HG03575 (cell line): ENCODE results near the gene C1orf232.

Experiments
- ATAC-seq: cut with Tn5 transposase; IDR thresholded peaks from one replicate; pipeline ENCODE4 v1.9.1; 2021; ENCODE audit not compliant: unreplicated experiment, insufficient number of reproducible peaks, low FRiP score; ENCODE audit errors: extremely low read depth

Gene C1orf232

GRCh38 chr1:26127235-26128163, 41.3 kb downstream of the C1orf232 start:
- no peak for ATAC-seq

GRCh38 chr1:26126321-26127084, 42.3 kb downstream of the C1orf232 start:
- ATAC-seq = no peak

DNA sequence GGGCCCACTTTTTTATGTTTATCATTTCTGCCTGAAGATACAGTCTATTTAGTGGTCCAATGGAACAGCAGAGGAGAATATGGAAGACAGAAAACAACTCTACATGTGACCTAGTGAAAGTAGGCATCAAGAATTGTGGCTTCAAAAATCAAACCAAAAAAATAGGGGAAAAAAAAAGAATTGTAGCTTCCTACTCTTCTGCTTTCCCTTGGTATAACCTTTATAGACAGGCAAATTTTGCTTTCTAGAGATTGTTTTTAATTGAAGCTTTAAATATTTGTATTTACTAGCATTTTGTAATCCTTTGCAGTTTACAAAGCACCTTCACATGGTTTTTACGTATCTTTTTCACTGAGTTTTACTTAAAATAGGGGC, 42.8 kb downstream of the C1orf232 start:
- ATAC-seq = no peak

DNA sequence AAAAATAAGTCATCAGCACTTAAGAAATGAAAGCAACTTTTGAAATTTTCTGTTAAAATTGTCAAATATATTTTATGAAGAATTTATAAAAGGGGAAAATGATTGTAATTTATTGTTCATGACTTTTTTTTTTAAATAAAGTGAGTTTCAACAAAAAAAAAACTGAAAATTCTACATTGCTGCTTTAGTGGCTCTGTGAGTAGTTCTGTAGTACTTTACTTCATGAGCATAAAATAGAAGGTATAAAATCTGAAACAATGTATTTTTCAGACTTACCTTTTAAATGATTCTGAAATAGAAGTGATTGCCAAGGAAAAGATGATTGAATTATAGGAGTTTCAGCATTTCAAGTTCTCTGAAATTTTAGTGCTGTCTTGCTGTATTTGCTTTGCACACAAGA, 43.4 kb downstream of the C1orf232 start:
- ATAC-seq = no peak

- no peak for ATAC-seq
Observed at GRCh38 chr1:26124418-26125331, 44.1 kb downstream of the C1orf232 start.

DNA sequence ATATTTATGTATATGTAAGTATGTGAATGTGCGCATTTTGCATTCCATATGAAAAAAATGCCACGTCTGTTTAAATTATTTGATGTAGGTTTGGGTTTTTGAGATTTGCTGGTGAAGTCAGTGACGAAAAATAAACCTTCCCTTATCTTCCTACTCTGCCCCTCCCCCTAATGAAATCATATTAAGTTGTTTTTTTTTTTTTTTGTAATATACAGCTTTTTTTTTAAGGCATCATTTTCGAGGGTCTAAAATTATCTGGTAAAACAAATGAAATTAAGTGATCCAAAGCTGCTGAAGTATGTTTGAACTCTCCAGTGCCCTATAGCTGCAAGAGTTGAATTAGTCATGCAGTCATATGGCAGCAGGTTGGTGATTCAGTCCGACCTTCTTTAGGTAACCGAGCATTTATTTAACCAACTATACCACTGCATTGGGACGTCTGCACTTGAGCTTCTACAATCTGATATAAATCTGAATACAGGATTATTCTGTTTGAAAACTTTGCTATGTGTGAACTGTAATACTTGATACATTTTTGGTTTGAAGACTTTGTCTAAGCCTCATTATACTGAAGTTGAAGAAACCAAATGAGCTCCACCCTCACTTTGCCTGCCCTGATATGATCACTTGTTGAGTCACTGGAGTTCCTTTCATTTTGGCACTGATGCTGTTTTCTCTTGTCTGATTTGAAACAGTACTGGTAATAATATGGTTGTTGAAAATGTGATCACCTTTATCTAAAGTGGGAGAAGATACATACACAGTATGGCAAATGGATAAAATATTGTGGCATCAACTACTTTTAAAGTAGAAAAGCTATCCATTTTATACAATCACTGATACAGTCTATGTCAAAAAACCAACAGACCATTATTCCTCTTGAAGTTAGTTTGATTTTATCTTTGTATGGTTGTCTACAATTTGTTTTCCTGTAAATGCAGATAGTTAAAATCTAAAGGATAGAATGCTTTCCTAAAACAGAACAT, 45.5 kb downstream of the C1orf232 start:
- ATAC-seq = no peak

DNA sequence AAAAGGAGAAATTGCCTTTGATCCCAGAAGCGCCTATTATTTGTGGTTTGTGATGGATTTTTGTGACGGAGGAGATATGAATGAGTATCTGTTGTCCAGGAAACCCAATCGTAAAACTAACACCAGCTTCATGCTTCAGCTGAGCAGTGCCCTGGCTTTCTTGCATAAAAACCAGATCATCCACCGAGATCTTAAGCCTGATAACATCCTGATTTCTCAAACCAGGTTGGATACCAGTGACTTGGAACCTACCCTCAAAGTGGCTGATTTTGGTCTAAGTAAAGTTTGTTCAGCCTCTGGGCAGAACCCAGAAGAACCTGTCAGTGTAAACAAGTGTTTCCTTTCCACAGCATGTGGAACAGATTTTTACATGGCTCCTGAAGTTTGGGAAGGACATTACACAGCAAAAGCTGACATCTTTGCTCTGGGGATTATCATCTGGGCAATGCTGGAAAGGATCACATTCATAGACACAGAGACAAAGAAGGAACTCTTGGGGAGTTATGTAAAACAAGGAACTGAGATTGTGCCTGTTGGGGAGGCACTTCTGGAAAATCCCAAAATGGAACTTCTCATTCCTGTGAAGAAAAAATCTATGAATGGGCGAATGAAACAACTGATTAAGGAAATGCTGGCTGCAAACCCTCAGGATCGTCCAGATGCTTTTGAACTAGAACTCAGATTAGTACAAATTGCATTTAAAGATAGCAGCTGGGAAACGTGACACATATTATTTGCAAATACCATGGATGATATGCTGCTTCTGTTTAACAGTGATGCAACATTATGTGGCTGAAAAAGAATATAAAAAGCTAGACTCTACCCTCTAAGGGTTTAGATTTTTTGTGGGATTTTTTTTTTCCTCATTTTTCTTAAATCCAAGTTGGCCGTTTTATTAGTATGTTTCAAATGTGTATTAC, 46.6 kb downstream of the C1orf232 start:
- ATAC-seq = no peak

DNA sequence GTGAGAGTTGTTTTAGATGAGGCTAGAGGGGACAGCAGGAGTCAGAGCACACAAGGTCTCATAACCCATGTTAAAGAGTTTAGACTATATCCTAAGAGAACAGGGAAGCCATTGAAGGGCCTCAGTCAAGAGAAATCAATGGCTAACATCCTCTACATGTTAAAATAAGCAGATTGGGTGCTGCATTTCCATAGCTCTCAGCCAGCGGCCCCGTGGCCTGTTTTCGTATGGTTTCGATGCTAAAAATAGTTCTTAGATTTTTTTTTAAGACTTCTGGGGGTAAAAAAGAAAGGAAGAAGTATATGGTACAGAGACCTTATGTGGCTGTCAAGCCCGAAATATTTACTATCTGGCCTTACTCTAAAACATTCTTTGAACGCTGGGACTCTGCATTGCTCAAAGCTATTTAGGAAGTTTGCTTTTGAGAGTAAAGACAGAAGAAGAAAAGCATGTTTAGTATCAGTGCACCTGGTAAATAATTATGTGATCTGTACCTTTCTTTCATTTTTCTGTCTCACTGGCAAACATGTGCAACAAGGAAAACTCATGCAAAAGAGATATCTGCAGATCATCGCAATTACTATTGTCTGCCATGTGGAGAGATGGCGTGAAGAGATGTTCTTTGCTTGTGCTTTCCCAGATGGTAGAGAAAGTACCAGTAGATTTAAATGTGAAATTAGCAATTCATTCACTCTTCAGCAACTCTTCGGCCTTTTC, 48.7 kb downstream of the C1orf232 start:
- ATAC-seq = no peak

- no peak for ATAC-seq
Observed at GRCh38 chr1:26114165-26114927, 54.4 kb downstream of the C1orf232 start.
